Fibroblast of the conjunctiva (primary cell): Measurements from ENCODE around the gene GALNT2.

Source experiments
- DNase-seq: peaks from one replicate; pipeline ENCODE4 v3.0.0-alpha.2; 2010; ENCODE audit warnings: low read depth

The GALNT2 gene

GRCh38 chr1:230066466-230067404 is at the start of gene GALNT2:
GALNT2 (plus strand) TSS chr1:230067238; CDS start chr1:230067281, 43 bp downstream.
- DNase-seq: peak; percentile 57

GRCh38 chr1:230020451-230020850 is 46.6 kb upstream of the GALNT2 start:
- DNase-seq: no peak

DNA sequence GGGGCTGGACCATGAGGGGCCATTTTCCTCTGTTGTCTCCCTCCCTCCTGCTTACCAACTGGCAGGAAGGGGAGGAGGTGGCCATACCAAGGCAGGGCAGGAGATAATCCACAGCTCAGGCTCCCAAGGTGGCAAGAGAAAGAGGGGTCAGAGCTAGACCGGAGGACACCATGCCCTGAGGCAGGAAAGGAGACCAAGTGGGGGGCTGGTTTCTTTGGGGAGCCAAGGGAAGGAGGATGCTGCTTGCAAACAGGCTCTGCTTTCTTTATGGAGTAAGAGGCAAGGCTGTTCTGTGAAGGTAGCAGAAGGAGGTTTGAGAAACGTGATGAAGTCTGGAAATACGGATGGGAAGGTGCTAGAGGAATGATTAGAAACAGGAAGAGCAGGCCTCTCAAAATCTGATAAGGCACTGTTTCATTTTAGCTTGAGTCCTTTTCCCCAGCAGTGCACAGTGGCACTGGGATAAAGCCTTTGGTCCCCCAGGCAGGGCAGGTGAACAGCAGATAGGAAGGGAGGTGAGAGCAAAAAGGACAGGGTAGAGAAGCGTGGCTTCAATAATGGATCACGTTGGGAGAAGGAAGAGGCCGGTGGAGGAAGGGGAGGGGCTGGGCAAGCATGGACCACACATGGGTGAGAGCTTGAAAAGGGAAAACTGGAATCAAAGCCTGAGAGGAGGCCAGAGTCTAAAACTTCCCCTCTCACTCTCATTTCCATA is 44.2 kb upstream of the GALNT2 start:
- DNase-seq: no peak

GRCh38 chr1:230025686-230026085 is 41.4 kb upstream of the GALNT2 start:
- no peak for DNase-seq

DNA sequence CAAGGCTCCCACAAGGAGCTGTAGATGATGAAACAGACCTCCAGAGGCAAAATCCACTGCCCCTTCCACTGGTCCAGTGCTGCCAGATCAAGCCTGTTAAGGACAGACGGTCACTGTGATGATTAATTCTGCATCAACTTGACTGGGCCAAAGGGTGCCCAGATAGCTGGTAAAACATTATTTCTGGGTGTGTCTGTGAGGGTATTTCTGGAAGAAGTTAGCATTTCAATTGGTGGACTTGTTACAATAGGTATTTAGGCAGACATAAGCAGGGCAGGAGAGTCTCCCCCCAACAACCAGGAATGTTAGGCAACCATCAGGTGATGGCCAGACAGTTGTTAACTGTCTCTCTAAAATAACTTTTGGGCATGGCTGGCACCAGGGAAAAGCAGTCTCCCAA is 40.9 kb upstream of the GALNT2 start:
- no peak for DNase-seq

DNA sequence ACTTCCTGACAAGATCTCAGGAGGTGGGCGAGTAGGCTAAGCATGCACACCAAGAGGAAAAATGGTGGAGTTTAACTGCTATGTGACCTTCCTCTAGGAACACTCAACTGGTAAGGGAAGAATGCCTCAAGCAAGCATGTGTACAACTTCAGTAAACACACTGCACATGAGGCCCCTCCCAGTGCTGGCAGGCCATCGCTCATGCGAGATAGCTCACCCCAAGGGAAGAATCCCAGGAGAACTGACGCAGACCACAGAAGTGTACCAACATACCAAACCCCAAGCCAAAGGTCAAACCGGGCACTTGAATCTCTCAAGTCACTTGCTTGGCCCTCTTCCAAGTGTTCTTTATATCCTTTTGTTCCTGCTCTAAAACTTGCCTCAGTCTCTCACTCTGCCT is 40.5 kb upstream of the GALNT2 start:
- no peak for DNase-seq

GRCh38 chr1:230028602-230029223 is 38.3 kb upstream of the GALNT2 start:
- DNase-seq: no peak

DNA sequence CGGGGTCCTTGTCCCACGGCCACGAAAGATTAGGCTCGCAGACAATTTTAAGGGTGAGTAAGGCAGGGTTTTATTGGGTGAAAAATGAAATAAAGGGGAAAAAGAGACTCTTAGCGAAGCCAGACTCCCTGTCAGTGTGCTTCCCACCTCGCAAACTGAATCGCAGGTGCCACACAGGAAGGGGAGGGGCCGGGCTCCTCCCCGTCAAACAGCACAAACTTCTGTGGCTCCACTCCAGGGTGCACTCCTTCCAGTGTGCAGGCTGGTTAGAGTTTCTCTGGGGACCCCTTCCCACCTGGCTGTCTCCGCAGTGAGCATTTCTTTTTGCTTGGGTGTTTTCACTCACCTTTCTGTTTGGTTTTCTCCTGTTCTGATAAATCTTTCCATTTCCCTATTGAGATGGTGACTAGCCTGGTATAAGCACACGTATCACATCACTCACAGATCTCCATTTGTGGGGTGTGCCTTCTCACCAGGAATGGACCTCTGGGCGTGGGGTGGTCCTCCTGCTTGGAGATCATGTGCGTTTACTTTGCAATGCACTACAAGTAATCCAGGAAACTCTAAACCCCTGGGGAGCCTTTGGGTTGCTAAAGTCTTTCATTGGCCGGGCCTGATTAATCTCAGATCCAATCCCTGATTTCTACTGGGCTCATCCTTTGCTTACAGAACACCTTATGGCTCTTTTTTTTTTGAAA is 37.6 kb upstream of the GALNT2 start:
- DNase-seq: no peak

DNA sequence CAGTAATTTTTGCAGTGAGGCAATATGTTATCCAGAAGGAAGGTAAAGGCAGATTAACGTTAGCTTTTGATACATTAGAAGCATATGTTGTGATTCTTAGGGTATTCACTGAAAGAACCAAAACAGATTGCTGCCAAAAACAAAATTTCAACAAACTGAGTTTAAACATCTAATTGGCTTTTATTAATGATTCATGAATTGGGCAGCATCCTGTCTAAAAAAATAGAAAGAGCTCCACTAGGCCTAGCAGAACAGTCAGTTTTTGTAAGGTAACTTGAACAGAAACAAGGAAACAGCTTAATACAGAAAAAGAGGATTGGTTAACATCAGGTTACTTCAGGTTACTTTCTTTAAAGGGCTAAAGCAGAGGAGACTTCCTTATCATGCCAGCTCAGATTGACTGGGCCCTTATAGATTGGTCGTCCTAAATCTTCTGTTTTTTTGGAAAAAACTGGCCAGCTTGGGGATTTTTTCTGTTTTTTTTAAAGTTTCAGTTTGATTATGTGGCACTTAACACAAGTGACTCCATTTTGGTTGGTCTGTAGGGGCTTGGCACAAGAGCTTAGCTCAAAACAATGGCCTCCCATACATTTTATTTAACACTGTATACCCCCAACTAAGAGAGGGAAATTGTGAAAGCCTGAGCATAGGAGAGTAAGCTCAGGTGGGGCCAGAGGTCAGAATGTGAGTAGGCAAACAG is 36.8 kb upstream of the GALNT2 start:
- no peak for DNase-seq

DNA sequence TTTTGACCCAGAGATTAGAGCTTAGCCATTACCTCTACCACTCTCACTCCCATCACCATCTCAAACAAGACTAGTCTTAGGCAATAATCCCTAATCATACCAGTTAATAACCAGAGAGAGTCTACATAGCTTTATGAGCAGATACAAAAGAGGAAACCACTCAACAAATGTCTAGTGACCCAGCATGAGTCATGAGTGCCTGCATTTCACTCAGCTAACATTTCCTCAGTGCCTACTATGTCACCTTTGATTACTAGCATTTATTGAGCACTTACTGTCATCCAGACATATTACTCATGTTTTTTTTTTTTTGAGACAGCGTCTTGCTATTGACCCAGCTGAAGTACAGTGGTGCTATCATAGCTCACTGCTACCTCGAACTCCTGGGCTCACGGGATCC is 35.9 kb upstream of the GALNT2 start:
- DNase-seq: no peak

DNA sequence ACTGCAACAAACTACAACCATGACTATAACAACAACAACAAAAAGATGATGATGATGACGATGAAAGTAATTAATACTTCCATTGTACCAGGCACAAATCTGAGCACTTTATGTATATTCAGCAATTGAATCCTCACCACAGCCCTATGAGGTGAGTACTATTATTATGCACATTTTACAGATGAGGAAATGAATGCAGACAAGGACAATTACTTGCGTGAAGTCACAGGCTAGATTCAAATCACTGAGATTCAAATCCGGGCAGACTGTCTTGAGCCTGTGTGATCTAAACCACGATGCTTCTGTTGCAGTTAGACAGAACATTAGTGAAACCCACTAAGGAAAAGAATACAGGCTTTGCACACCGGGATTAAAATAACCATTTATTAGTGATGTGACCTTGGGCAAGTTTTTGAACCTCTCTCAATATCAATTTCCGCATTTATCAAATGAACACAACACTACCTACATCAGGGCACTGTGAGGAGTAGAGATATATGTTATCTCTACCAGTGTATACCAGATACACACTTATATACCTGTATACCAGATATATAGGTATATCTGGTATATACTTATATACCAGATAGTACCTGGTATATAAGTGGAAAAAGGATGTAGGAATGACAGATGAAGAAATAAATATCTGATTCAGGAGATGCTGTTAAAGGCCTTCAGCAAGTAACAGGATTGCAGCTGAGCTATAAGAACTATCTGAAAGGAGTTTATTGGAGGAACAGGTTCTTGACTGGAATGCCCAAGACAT is 34.3 kb upstream of the GALNT2 start:
- DNase-seq: no peak

DNA sequence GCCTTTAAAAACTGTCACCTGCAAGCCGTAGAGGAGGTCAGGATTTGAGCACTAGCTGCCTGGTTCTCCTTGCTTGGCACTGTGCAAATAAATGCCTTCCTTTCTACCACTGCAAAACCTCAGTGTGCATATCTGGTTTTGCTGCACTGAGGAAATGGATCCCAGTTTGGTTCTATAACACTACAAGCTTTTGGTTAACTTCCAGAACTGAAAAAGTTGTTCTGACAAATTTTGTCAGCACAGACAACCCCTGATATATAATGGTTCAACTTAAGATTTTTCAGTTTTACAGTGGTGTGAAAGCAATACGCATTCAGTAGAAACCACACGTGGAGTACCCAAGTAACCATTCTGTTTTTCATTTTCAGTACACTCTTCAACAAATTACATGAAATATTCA is 29.8 kb upstream of the GALNT2 start:
- no peak for DNase-seq

DNA sequence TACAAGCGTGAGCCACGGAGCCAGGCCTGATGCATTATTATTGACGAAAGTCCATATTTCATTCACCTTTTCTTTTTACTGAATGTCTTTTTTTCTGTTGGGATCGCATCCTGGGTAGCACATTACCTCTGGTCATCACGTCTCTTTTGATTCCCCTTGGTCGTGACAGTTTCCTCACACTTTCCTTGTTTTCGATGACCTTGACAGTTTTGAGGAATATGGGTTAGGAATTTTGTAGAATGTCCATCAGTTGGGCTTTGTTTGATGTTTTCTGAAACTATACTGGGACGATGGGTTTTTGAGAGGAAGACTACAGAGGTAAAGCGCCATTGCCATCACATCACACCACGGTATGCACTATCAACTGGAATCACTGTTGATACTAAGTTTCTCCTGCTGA is 26.6 kb upstream of the GALNT2 start:
- no peak for DNase-seq

DNA sequence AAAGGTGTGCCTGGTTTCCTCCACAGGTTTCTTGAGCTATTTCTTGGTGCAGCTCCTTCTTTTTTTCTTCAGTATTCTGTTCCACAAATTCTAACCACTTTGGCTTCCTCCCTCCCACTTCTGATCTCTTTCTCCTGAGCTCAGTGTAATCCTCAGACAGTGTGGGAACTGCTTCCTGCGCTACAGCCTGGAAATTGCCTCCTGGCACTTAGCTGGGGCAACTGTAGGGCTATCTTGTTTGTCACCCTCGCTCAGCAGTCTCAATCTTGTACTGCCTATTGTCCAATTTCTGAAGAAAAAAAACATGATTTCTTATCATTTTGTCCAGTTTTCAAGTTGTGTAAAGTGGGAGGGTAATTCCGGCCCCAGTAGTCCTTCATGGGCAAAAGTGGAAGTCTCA is 24.0 kb upstream of the GALNT2 start:
- no peak for DNase-seq

DNA sequence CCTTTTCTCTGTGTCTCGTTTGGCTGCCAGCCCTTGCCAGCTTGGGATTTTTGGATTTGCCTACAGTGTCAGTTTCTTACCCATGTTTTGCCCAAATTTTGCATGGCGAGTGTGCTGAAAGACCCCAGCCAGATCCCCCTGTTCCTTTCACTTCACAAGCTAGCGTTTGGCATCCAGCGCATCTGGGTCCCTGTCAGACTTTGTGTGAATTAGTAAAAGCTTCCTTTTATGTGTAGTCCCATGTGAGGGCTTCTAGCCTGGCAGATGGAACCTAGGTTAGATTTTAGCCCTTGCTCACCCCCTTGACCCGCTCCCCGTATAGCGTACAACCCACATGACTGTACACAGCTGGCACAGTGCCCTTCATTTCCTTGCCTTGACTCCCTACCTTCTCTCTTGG is 22.3 kb upstream of the GALNT2 start:
- DNase-seq: no peak

- no peak for DNase-seq
Measured at GRCh38 chr1:230047114-230047865, 19.7 kb upstream of the GALNT2 start.

GRCh38 chr1:230048322-230048721 is 18.7 kb upstream of the GALNT2 start:
- no peak for DNase-seq

DNA sequence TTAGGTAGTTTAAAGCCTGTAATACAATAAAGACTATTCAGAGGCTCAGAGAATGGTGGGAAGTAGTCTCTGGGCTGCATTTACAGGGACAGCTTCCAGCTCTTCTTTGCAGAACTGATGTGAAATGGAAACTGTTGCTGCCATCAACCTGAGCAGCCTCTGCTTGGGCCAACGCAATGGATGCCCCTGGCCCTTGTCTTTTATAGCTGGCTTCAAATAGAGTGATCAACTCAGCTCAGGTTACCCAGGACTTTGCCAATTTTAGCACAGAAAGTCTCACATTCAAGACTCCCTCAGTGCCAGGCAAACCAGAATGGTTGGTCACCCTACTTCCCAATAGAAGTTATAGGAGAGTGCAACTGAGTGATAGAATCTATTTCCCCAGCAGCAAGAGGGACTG is 18.1 kb upstream of the GALNT2 start:
- DNase-seq: no peak

DNA sequence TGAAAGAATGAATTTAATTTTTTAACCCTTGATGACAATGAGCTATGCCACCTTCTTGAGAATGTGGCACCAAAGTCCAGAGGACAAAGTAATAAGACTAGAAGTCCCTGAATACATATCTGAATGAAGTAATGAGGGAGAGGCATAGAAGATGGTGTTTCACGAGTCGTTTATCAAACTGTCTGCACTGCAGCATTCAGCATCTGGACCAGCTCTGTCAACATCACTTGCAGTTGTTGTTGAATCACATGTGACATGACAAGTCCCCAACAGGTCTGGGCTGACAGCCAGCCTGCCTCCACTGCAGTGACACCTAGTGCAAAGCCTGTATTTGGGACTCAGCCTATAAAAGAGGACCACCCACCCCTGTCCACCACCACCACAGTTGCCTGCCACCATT is 17.3 kb upstream of the GALNT2 start:
- DNase-seq: no peak
